GM19099 (cell line): ENCODE measurements around the gene CNIH1.

Experiments
- POLR2A ChIP-seq: IDR thresholded peaks from 3 replicates; pipeline ENCODE4 v1.6.1; 2011; ENCODE audit warnings: low read depth; ENCODE audit not compliant: insufficient read length; ENCODE audit errors: extremely low read depth

The CNIH1 gene

GRCh38 chr14:54475911-54476310, 34.7 kb upstream of the CNIH1 start:
- no peak for TF ChIP-seq POLR2A

GRCh38 chr14:54475187-54475899, 34.2 kb upstream of the CNIH1 start:
- no peak for TF ChIP-seq POLR2A

DNA sequence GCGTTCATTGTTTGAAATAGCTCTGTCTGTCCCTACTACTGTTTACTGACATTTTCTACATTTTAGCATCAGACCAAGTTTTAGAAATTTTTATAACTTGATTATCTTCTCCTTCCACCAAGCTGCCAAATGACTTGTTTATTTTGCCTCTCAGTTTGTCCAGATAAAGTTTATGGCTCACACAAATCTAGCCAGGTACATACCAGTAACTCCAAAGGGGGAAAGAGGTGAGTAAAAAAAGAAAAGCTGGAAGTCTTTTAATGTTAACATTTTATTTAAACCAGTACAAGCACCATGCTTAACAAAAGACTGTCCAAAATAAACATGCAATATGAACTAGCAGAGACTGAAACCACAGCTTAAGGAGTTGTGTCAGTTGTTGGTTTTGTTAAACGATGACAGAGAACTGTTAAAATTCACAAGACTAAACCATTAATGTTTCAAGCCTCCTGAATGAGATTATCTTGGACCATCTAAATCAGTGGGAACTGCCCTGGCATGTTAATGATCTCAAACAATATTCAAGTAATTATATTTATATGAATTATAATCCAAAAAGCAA, 33.1 kb upstream of the CNIH1 start:
- no peak for TF ChIP-seq POLR2A

DNA sequence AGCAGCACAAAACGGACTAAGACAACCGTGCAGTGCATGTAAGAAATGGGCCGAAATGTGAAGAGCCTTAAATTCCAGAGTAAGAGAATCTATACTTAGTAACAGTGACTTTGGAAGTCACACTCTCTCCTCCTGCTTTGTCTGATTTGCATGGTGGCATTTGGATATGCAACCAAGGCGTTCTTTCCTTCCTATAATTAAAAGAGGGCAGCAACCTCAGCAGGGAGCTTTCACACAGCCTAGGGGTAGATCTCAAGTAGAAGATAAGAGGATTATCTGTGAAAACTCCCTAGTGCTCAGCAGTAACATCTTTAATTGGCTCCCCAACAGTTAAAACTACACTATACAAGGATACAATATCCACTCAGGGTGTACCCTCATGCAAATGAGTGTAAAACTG, 31.1 kb upstream of the CNIH1 start:
- no peak for TF ChIP-seq POLR2A

- no peak for TF ChIP-seq POLR2A
Measured at GRCh38 chr14:54471641-54472040, 30.5 kb upstream of the CNIH1 start.

- TF ChIP-seq POLR2A = no peak
Measured at GRCh38 chr14:54470701-54471100, 29.5 kb upstream of the CNIH1 start.

DNA sequence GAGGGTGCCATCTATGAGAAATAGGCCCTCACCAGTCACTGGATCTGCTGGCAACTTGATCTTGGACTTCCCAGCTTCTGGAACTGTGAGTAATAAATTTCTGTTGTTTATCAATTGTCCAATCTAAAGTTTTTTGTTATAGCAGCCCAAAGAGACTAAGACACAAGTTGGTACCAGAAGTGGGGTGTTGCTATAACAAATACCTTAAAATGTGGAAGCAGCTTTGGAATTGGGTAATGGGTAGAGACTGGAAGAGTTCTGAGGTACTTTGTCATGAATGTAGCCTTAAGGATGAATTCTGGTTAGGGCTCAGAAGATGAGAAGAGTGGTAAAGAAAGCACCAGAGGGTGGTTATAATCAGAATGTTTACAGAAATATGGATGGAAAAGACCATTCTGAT, 26.1 kb upstream of the CNIH1 start:
- TF ChIP-seq POLR2A = no peak

- no peak for TF ChIP-seq POLR2A
Measured at GRCh38 chr14:54465654-54466053, 24.5 kb upstream of the CNIH1 start.

DNA sequence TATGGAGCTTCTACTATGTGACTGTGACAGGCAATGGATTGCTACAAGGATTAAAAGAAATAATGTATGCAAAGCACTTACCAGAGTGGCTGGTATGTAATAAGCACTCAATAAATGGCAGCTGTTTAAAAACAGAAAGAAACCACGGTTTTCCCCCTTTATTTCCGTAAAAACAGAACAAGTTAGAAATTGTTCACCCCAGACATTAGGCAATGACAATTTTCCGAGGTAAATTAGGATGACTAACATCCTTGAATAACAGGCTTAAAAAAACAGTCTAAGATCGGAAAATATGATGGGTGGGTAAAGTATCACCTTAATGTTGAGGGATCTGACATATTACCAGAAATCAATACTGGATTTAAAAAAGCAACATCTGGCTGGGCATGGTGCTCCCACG, 20.9 kb upstream of the CNIH1 start:
- TF ChIP-seq POLR2A = no peak

DNA sequence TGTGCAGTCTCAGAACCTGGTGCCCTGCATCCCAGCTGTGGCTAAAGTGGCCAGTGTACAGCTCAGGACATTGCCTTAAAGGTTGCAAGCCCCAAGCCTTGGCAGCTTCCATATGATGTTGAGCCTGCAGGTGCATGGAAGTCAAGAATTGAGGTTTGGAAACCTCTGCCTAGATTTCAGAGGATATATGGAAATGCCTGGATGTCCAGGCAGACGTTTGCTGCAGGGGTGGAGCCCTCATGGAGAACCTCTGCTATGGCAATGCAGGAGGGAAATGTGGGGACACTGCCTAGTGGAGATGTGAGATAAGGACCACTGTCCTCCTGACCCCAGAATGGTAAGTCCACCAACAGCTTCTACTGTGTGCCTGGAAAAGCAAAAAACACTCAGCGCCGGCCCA, 17.9 kb upstream of the CNIH1 start:
- no peak for TF ChIP-seq POLR2A

- TF ChIP-seq POLR2A = no peak
Measured at GRCh38 chr14:54457609-54457996, 16.4 kb upstream of the CNIH1 start.

- no peak for TF ChIP-seq POLR2A
Measured at GRCh38 chr14:54455363-54455762, 14.2 kb upstream of the CNIH1 start.

DNA sequence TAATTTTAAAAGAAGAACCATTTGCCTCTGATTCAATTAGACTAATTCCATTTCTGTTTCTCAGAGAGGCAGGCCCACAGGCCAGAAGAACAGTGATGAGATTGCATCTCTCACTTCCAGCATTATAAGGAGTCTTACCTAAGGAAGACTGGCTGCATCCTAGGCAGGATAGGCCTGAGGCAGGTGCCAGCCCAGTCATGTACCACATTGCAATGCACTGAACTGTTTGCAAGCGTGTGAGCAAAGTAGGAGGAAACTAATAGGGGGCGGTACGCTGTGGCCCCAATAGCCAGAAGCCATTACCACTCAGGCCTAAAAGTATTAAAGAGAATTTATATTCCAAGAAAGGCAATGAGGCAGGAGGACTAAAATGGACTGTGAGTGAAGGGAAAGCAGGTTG, 12.1 kb upstream of the CNIH1 start:
- TF ChIP-seq POLR2A = no peak

DNA sequence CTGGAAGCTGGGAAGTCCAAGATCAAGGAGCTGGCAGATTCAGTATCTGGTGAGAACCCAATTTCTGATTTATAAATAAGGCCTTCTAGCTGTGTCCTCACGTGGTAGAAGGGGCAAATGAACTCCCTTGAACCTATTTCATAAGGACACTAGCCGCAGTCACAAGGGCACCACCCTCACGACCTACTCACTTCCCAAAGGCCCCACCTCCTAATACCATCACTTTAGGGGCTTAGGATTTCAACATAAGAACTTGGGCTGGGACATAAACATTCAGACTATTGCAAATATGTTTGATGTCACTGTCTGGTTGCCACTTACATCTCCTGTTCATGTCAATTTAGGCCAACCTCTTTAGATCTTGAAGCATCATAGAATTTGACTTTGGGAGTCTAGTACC, 10.8 kb upstream of the CNIH1 start:
- no peak for TF ChIP-seq POLR2A

- no peak for TF ChIP-seq POLR2A
Measured at GRCh38 chr14:54451121-54451601, 10.0 kb upstream of the CNIH1 start.

- no peak for TF ChIP-seq POLR2A
Measured at GRCh38 chr14:54450535-54450934, 9.4 kb upstream of the CNIH1 start.
